ENCODE measurements around the gene DLX6. TPM values are rescaled to one million over a fixed set of nuclear protein-coding genes. Genes with fewer than 3 reads are reported as not detected.

Gene DLX6
- total RNA-seq, 4 donors from 2014 or later, result not detected

GRCh38 chr7:97026715-97027426 is 21.5 kb downstream of the DLX6 start:
- TF ChIP-seq CTCF (IDR thresholded peaks at IDR 0.05; ENCODE audit: low read depth), result no peak

GRCh38 chr7:97027427-97028234 is 22.3 kb downstream of the DLX6 start:
- no peak for TF ChIP-seq CTCF (IDR thresholded peaks at IDR 0.05; ENCODE audit: low read depth)

GRCh38 chr7:97039374-97040065 is 34.2 kb downstream of the DLX6 start:
- no peak for TF ChIP-seq CTCF (IDR thresholded peaks at IDR 0.05; ENCODE audit: low read depth)

GRCh38 chr7:97043281-97043680 is 37.9 kb downstream of the DLX6 start:
- no peak for TF ChIP-seq CTCF (IDR thresholded peaks at IDR 0.05; ENCODE audit: low read depth)

Small RNAs within 50 kb of the gene (small RNA-seq; reads per million reads assigned to genes)
- not detected for gene RF01778
- not detected for gene RF01887
- not detected for gene RF01888

Other genes with a start within 250 kb of the DLX6 start
- under 1 TPM in 1 of 4 donors, not detected in 3; 0.66 TPM for gene DLX5, start 19.3 kb downstream of the DLX6 start, total RNA-seq
- 1 to 10 TPM; 5.7 to 8.2 (median 6.9) TPM for gene SDHAF3, start 112.1 kb downstream of the DLX6 start, total RNA-seq